ENCODE results near the gene BRD3OS. TPM values are rescaled to one million over a fixed set of nuclear protein-coding genes. Genes with fewer than 3 reads are reported as not detected.

Gene BRD3OS
- total and polyA plus RNA-seq, 2 of the 13 experiments (the other 11 are each of a cell fraction or from before 2014, with no cell fraction given) = 4.9 to 5.7 TPM

DNA sequence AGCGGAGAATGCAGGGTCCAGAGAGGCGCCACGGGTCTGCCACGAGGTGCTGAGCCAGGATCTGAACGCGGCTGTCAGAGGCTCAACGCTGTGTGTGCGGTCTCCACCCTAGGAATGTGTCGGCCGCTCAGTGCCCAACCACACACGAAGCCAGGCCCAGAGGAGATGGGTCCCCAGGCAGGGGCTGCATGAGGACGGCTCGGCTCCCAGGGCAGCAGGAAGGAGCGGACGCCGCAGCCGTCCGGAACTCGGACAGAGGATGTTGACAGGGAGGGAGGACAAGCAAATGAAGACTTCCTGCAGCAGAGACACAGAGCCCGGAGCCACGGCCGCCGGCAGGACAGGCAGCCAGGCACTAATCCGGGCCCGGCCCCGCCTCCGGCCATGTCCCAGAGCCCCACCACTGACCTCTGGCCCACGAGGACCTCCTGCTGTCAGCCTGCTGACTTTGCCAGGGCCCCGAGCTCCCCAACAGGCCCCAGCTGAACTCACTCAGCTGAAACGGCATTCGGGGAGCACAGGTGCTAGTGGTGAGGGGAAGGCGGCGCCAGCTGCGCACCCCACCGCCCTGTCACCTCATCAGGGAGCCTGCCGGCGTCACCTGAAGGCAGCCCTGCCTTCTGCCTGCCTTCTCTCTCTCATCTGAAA is 45.9 kb upstream of the BRD3OS start:
- FAIRE-seq = peak; percentile 71
- Histone ChIP-seq H3K9ac (ENCODE audit: insufficient read depth, low read depth, low read length) (peak overlapping the region; percentile 68), H3K4me3 (replicated peaks in 1 of 3; ENCODE audit: insufficient read depth in 1 of 3, low read depth in 2 of 3, low read length in 3 of 3) (peak overlapping the region; percentile 48 to 73 (median 48)), H3K27me3 (ENCODE audit: control insufficient read depth in 1 of 2, insufficient read depth in 2 of 2, low read length in 2 of 2) (no peaks in the 10 kb centered on the region), H3K9me3 (ENCODE audit: low read length) (no peaks in the 10 kb centered on the region), H3K4me1 (ENCODE audit: insufficient read depth, low read length) (peaks cover 78% of the 10 kb centered on the region), H3K4me2 (ENCODE audit: low read depth, low read length) (peak overlapping the region; percentile 95), H3K27ac (ENCODE audit: extremely low read length, insufficient read depth, low read length) (peak overlapping the region; percentile 92), H4K20me1 (ENCODE audit: insufficient read depth, low read length) (peaks cover 8% of the 10 kb centered on the region; the same call in 1 of the 2 replicates), H3K36me3 (replicated peaks in 1 of 2; ENCODE audit: control insufficient read depth in 1 of 2, insufficient read depth in 2 of 2, low read length in 2 of 2) (peaks cover 0 to 8% of the 10 kb centered on the region in 2 experiments; a peak in 1 of 5 replicates), H2AFZ (ENCODE audit: low read length) (no peak overlapping the region), H3K79me2 (ENCODE audit: insufficient read depth, low read length) (peaks cover 95% of the 10 kb centered on the region)
- 0% methylated on average over 7 of the region's 37 CpGs for WGBS (ENCODE audit: low lambda C conversion rate)
- POLR2A ChIA-PET = interaction anchor here (0.6 to 3.3 kb wide), 11 partner anchors 10 to 190 kb away, joined by 3 to 24 read pairs (median 5); partner anchors contain the start of gene BRD3OS
- in situ Hi-C loops (cut with HindIII; ENCODE audit: extremely low pct_ligation_motif_present, low pct_unique_long_range_greater_than_20kb) (no loop called here), intact Hi-C loops (cut with micrococcal nuclease; ENCODE audit: unreplicated experiment) (loop anchor here (1.0 to 5.0 kb wide), 3 partner anchors 11 to 57 kb away; no protein-coding TSS in a partner anchor)
- no TSS peak for BruUV-seq (replicated peaks)
- peak; percentile 80 for DNase-seq (ENCODE audit: low spot score)
- peak; percentile 81 for ATAC-seq
- CTCF ChIA-PET (ENCODE audit: low intra/inter-chr PET ratio, low total read pairs) = no interaction called here
- peak; percentile 72; the same call in 1 of the 2 replicates for TF ChIP-seq MIXL1 (CRISPR knock-in tag; IDR thresholded peaks at IDR 0.05)
- no peak for TF ChIP-seq SNAPC2 (CRISPR knock-in tag; IDR thresholded peaks at IDR 0.05)
- TF ChIP-seq, protein P1, sequence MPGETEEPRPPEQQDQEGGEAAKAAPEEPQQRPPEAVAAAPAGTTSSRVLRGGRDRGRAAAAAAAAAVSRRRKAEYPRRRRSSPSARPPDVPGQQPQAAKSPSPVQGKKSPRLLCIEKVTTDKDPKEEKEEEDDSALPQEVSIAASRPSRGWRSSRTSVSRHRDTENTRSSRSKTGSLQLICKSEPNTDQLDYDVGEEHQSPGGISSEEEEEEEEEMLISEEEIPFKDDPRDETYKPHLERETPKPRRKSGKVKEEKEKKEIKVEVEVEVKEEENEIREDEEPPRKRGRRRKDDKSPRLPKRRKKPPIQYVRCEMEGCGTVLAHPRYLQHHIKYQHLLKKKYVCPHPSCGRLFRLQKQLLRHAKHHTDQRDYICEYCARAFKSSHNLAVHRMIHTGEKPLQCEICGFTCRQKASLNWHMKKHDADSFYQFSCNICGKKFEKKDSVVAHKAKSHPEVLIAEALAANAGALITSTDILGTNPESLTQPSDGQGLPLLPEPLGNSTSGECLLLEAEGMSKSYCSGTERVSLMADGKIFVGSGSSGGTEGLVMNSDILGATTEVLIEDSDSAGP (CRISPR knock-in tag; IDR thresholded peaks at IDR 0.05; ENCODE audit: borderline replicate concordance) = peak; percentile 85
- no peak for TF ChIP-seq THAP7 (CRISPR knock-in tag; IDR thresholded peaks at IDR 0.05)
- TF ChIP-seq REPIN1 (CRISPR knock-in tag; IDR thresholded peaks at IDR 0.05; ENCODE audit: borderline replicate concordance, low read depth) = no peak; the same call in 1 of the 2 replicates
- TF ChIP-seq ZNF333 (CRISPR knock-in tag; IDR thresholded peaks at IDR 0.05; ENCODE audit: borderline replicate concordance) = no peak
- peak; percentile 56 for TF ChIP-seq HNF4A (CRISPR knock-in tag; IDR thresholded peaks at IDR 0.05)
- TF ChIP-seq HDAC1 (CRISPR knock-in tag; IDR thresholded peaks at IDR 0.05) = peak; percentile 91
- no peak for TF ChIP-seq BCL6 (CRISPR knock-in tag; IDR thresholded peaks at IDR 0.05)
- TF ChIP-seq HNRNPLL (IDR thresholded peaks at IDR 0.05; ENCODE audit: low read depth, low read length, poor library complexity, severe bottlenecking) = no peak
- TF ChIP-seq, protein P2, sequence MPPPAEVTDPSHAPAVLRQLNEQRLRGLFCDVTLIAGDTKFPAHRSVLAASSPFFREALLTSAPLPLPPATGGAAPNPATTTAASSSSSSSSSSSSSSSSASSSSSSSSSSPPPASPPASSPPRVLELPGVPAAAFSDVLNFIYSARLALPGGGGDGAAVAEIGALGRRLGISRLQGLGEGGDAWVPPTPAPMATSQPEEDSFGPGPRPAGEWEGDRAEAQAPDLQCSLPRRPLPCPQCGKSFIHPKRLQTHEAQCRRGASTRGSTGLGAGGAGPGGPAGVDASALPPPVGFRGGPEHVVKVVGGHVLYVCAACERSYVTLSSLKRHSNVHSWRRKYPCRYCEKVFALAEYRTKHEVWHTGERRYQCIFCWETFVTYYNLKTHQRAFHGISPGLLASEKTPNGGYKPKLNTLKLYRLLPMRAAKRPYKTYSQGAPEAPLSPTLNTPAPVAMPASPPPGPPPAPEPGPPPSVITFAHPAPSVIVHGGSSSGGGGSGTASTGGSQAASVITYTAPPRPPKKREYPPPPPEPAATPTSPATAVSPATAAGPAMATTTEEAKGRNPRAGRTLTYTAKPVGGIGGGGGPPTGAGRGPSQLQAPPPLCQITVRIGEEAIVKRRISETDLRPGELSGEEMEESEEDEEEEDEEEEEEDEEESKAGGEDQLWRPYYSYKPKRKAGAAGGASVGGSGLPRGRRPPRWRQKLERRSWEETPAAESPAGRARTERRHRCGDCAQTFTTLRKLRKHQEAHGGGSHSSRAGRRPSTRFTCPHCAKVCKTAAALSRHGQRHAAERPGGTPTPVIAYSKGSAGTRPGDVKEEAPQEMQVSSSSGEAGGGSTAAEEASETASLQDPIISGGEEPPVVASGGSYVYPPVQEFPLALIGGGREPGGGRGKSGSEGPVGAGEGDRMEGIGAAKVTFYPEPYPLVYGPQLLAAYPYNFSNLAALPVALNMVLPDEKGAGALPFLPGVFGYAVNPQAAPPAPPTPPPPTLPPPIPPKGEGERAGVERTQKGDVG (CRISPR knock-in tag; IDR thresholded peaks at IDR 0.05; ENCODE audit: borderline replicate concordance) = peak; percentile 4; the same call in 1 of the 2 replicates
- TF ChIP-seq RARA (CRISPR knock-in tag; IDR thresholded peaks at IDR 0.05) = peak; percentile 86
- peak; percentile 75 for TF ChIP-seq FOXO1 (CRISPR knock-in tag; IDR thresholded peaks at IDR 0.05)
- no peak; the same call in 1 of the 2 replicates for TF ChIP-seq PRDM10 (CRISPR knock-in tag; IDR thresholded peaks at IDR 0.05; ENCODE audit: low read depth)
